Medulla oblongata (tissue), 1 donor: ENCODE measurements around the gene FCHO2.
"Not testable (repeated sequence)": the region's sequence is repeated elsewhere in the genome, so short reads cannot be mapped to it uniquely, and the experiment has no call there.

ENCODE experiments used
- DNase-seq: peaks from one replicate; pipeline ENCODE4 v3.0.0-alpha.2; 2015; ENCODE audit errors: extremely low spot score

FCHO2 gene

DNA sequence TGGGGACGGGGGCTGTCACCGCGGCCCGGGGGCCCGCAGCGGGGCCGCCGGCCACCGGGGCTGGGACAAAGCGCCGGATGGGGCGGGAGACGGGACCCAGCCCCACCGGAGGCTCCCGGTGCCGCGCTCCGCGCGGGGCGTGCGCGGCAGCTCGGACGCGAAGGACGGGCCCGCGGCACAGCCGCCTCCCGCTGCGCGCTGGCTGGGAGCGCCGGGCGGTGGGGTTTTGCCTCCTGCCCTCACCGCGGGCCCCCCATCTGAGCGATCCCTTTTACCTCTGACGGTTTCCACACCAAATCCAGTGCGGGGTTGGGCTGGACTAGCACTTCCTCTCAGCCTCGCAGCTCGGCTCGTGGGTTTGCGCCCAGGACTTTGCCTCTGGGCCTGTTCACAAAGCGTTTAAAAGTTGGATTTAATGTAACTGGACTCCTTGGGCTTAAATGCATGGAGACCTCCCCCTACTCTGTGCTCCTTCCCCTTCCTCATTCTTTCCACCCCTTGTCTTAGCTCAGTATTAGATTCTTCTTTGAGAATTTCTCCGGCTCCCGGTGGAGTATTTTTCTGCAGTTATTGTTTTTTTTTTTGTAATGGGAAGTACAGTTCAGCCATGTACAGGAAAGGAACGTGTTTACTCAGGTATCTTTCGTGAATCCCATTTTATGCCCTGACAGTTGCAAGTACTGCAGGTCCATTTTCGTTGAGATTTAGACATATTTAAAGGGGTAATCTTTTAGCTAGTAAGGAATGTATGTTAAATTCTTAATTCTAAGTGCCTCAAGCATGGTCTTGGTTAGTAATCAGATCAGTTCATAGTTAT is 691 bp downstream of the FCHO2 start:
- peak; percentile 63 for DNase-seq

- DNase-seq: no peak
Measured at GRCh38 chr5:72957337-72957736, 1.5 kb downstream of the FCHO2 start.

- DNase-seq: no peak
Measured at GRCh38 chr5:72959257-72959656, 3.4 kb downstream of the FCHO2 start.

DNA sequence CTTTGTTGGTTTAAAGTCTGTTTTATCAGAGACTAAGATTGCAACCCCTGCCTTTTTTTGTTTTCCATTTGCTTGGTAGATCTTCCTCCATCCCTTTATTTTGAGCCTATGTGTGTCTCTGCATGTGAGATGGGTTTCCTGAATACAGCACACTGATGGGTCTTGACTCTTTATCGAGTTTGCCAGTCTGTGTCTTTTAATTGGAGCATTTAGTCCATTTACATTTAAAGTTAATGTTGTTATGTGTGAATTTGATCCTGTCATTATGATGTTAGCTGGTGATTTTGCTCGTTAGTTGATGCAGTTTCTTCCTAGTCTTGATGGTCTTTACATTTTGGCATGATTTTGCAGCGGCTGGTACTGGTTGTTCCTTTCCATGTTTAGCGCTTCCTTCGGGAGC is 18.6 kb downstream of the FCHO2 start:
- not testable (repeated sequence) for DNase-seq

- DNase-seq: not testable (repeated sequence)
Measured at GRCh38 chr5:72976810-72977209, 21.0 kb downstream of the FCHO2 start.

GRCh38 chr5:72985719-72986118 is 29.9 kb downstream of the FCHO2 start:
- no peak for DNase-seq

- no peak for DNase-seq
Measured at GRCh38 chr5:72988769-72989168, 32.9 kb downstream of the FCHO2 start.

- DNase-seq: no peak
Measured at GRCh38 chr5:72991394-72991793, 35.6 kb downstream of the FCHO2 start.

GRCh38 chr5:72994578-72994977 is 38.7 kb downstream of the FCHO2 start:
- no peak for DNase-seq

DNA sequence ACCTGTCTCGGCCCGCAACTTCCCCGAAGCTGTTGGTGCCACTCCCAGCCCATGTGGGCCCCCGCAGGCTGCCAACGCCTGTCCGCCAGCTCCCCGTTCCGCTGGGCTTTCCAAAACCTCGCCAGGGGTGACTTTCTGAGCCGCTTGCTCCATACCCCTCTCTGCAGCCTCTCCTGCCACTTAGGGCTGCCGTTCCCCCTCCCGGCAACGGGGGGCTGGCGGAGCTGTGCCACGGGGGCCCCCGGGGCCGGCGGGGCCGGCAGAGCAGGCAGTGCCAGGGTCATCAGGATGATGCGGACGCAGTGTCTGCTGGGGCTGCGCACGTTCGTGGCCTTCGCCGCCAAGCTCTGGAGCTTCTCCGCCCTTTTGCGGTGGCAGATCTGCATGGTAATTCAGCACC is 40.8 kb downstream of the FCHO2 start:
- DNase-seq: no peak

DNA sequence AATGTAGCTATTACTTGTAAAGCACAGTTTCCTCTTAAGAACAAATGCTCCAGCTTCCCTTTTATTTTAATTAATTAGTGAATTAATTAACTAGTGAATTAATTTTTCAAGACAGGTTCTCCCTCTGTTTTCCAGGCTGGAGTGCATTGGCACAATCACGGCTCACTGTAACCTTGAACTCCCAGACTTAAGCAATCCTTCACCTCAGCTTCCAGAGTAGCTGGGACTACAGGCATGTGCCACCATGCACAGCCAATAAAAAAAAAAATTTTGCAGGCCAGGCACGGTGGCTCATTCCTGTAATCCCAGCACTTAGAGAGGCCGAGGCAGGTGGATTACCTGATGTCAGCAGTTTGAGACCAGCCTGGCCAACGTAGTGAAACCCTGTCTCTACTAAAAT is 44.1 kb downstream of the FCHO2 start:
- DNase-seq: no peak

DNA sequence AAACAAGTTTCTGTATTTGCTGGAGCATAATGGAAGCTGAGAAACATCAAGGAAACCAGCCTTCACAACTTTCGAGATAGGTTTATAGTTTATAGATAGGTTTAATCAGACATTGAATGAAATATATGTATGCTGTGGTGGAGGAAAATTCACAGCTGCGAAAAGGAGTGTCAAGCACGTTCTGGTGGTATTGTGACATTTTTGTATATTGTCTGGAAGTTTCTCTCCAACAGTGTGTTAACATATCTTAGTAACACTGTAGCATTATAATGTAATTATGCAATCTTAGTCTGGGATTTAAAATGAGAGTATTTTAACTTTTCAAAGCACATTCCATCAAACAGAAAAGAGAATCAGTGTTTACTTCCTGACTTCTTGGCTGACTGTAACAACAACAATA is 50.0 kb downstream of the FCHO2 start:
- no peak for DNase-seq

- no peak for DNase-seq
Measured at GRCh38 chr5:73007051-73007450, 51.2 kb downstream of the FCHO2 start.

DNA sequence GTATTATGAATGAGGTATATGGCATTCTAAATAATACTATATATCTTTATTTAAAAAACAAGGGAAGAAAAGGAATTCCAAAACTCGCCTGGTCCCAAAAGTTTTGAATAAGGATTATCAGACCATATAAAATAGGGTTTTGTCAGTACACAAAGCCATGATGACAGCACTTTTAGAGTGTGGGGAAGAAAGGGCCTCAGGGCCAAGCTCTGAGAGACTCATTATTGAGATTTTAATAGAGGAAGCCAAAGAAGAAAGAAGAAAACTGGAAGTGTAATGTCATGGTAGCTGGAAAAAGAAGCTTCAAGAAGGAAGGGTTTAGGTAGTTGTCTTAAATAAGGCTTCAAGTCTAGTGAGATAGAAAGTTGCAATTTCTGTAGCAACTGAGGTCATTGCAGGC is 53.0 kb downstream of the FCHO2 start:
- DNase-seq: no peak

DNA sequence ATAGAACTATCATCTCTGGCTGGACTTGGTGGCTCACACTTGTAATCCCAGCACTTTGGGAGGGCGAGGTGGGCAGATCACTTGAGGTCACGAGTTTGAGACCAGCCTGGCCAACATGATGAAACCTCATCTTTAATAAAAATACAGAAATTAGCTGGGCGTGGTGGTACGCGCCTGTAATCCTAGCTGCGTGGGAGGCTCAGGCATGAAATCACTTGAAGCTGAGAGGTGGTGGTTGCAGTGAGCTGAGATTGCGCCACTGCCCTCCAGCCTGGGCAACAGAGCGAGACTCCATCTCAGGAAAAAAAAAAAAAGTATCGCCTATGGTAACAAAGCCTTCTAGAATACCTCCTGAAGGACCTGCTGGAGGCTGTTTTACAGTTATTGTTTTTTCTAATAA is 55.8 kb downstream of the FCHO2 start:
- DNase-seq: not testable (repeated sequence)

GRCh38 chr5:73018892-73019291 is 63.1 kb downstream of the FCHO2 start:
- no peak for DNase-seq

- no peak for DNase-seq
Measured at GRCh38 chr5:73019766-73020165, 63.9 kb downstream of the FCHO2 start.

GRCh38 chr5:73022471-73023169 is 66.8 kb downstream of the FCHO2 start:
- DNase-seq: no peak

- DNase-seq: not testable (repeated sequence)
Measured at GRCh38 chr5:73024946-73025544, 69.2 kb downstream of the FCHO2 start.

GRCh38 chr5:73027361-73027760 is 71.5 kb downstream of the FCHO2 start:
- DNase-seq: no peak

DNA sequence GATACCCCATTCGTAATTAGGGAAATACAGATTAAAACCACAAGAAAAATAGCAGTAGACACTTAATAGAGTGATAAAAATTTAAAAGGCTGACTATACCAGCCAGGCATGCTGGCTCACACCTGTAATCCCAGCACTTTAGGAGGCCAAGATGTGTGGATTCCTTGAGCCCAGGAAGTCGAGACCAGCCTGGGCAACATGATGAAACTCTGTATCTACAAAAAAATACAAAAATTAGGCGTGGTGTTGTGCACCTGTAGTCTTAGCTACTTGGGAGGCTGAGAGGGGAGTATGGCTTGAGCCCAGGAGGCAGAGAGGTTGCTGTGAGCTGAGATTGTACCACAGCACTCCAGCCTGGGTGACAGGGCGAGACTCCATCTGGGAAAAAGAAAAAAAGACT is 72.0 kb downstream of the FCHO2 start:
- no peak for DNase-seq

DNA sequence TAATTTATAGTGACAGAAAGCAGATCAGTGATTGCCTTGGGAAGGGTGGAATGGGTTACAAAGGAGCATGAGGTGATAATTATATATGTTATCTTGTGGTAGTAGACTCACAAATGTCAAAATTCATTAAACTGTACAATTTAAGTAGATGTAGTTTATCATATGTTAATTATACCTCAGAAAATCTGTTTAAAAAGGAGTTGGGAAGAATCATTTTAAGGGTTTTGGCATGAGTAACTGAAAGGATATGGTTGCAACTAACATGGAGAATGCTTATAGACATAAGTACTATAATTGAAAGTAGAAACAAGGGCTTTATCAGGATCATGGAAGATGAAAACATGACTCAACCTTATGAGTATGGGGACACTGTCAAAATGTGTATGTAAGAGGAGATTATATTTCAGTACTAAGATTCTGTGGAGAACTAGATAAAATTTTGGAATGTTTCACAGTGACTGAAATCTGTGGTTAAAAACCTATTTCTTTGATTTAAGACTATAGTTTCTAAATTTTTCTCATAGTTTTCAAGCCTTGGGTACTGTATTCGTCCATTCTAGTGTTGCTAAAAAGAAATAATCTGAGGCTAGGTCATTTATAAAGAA is 73.3 kb downstream of the FCHO2 start:
- DNase-seq: no peak
